CD4-positive, alpha-beta T cell treated with Interleukin-17A for 4 hours (primary cell): ENCODE results near the gene RASL10B.

Experiments
- DNase-seq: peaks from one replicate; pipeline ENCODE4 v3.0.0-alpha.2; 2020; ENCODE audit warnings: mixed read lengths

The RASL10B gene

DNA sequence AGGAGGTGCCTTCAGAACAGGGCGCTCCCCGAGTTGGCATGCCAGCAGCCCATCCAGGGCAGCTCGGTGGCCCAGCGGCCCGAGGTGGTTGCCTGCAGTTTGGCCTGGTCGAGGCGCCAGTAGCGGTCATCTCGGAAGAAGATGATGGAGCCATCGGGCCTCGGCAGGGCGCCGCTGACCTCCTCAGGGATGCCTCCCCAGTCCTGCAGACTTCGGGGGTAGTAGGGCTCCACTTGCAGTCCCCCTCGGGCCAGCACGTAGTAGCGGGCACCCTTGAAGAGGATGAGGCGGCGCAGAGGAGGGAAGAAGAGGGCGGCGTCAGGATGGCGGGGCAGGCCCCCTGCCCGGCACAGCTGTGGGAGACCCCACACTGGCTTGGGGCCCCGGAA lies 35.0 kb downstream of the RASL10B start:
- DNase-seq = no peak

DNA sequence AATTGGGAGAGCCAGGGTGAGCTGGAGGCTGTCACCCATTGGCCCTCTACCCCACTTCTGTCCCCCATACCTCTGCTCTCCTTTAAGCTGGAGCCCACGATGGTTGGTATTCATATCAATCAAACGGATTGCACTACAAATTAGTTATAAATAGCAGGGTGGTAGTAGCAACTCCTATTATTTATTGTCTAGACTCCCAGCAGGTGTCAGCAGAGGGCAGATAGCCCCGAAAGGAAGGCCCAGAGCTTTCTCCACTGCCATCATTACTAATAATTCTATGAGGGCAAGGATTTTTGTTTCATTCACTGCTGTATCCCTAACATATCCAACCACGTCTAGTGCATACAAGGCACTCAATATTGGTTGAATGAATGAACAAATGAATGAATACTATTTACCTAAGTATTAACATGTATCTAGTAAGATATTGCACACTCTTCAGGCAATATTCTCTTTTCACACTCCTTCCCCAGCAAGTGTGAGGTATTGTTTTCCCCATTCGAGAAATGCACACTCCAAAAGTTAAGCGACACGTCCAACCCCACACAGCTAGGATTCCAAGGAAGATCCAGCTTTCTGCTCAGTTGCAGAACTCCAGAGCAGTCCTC lies 35.6 kb downstream of the RASL10B start:
- peak; percentile 53 for DNase-seq

DNA sequence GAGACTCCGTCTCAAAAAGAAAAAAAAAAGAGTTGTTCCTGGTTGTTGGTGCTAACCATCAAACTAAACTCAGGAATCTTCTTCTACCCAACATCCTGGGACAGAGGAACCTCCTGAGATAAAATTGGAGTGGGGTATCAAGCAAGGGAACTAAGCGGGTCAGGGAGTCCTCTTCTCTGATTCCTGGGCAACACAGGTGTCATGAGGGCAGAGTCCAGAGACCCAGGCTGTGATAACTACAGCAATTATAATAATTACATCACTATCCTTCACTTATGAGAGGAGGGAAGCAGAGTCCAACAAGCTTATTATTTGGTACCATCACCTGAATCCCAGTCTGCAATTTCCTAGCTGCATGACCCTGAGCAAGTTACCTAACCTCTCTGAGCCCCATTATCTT lies 37.4 kb downstream of the RASL10B start:
- no peak for DNase-seq

DNA sequence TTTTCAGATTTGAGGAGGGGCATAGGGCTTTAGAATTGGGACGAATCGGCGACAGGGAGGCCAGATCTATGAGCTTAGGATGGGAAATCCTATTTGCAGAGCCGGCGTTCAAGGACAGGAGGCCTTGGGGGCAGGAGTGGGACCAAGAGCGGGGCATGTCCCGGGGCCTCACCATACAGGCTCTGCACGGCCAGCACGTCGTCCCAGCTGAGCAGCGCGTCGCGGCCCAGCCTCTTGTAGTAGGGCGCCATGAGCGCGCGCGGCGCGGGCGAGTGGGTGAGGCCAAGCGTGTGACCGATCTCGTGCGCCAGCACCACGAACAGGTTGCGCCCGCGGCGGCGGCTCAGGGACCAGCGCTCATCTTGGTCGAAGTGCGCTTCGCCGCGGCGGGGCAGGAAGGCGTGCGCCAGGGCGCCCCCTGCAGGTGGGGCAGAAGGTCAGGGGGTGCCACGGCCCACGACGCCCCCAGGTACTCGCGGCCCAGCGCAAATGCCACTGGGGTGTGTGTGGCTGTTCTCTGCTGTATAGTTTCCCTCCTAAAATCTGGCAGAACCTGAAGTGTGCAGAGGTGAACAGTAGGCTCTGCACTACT lies 38.6 kb downstream of the RASL10B start:
- DNase-seq = no peak

DNA sequence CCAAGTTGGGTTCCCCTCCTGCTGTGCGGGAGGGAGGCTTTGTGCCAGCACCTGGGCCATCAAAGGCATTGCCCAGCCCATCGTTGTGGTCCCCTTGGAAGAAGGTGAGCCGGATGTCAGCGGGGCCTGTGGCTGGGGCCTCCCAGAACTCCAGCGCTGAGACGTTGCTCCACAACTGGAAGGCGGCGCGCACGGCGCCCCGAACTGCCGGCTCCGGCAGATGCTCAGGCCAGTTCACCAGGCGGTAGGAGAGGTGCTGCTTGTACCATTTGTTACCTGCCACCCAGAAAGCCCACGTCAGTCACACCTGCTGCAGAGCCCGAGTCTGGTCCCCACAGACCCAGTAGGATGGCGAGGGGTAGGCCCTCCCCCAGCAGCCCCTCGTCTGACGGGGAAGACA lies 41.7 kb downstream of the RASL10B start:
- DNase-seq = no peak

DNA sequence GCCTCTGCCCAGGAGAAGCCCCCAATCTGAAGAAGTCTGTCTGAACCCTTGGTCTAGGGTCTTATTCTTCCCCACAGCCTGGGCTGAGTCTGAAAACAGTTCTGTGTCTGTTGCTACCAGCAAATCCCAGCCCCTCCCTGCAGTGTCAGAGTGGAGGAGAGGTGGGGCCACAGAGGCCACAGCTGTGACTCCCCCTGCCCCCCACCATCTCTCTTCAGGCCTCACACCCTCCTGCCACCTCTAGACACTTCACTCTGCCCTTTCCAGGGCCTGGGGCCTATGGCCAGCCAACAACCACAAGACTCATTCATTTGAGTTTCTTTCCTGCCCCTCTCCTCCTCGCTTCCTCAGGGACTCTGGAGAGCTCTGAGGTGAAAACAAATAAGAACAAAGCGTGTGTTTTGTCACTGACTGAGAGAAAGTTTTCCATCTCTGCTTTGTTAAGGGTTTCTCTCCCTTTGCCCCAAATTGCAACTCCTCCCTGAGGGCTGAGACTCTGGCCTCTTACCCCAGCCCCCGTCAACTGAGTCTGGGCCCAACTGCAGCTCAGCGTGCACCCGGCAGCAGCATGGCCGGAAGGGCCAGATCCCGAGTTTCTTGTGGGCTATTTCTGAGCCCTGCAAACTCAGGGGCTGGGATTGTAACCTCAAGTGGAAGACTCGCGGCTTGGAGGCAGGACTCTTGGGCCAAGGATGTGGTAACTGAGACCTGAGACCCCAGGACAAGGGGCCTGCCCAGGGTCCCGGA lies 42.4 kb downstream of the RASL10B start:
- no peak for DNase-seq

DNA sequence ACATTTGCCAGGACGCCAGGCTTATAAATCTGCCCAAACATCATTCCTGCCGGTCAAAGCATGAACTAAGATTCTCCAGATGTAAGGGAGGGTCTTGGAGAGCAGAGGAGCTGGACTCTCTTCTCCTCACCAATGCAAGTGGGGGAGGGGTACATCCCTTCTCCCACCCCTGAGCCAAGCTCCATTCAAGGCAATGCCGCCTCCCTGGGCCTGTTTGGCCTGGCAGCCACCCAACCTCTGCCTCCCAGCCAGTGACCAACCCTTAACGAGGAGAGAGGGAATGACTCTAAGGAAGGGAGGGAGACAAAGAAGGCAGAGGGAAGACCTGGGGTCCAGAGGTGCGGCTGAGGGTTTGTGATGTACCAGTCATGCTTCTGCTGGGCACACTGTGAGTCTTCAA lies 43.1 kb downstream of the RASL10B start:
- DNase-seq = no peak

DNA sequence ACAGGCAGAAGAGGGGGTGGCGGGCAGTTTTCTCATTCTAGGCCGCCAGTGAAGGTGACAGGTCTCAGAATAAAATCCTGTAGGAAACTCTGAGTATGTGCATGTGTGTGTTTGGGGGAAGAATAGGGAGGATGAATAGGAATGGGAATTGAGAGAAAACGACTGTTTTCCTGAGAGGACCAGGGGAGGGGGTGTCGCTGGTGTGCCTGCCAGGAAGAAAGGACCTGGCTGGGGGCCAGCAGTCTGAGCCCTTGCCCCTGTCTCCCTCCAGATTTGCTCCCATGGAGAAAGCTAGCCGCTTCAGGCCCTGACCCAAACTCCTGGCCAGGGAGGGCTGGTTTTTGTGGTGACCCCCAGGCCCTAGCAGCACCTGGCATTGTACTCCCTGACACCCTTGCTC lies 43.6 kb downstream of the RASL10B start:
- no peak for DNase-seq

DNA sequence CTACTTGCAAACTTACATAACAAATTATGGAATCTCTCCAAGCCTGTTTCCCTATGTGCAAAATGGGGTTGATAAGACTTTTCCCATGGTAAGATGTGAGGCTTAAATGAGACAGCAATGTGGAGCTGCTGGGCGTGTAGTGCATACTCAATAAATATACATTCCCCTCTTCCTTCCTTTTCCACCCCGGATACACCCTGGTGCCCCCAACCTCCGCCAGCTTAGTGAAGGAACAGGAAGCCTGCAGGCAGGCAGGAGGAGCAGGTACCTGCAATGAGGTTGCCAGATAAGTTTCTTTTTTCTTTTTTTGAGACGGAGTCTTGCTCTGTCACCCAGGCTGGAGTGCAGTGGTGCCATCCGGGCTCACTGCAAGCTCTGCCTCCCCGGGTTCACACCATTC lies 44.1 kb downstream of the RASL10B start:
- DNase-seq = no peak

DNA sequence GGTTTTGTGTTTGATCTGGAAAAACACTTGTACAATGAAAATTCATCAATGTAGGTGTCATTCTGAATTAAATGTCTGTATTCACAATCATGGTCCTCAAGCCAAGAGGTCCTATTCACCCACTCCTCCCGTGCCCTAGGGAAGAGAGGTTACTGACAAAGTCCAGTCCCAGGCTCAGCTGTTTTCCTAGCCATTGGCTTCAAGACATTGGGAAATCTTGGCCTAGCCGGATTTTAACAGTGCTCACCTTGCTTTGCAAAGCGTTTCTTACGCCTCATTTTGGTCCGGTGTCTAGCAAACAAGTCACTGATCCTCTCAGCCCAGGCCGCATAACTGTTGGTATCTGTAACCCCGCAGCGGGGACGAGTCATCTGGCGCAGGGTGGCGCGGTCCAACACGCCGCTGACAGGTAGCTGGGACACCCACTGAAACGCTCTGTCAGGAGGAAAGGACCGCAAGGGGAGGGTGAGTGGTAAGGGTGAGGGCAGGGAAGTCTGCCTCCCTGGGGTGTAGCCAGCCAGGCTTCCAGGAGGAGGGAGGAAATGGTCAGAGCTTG lies 47.3 kb downstream of the RASL10B start:
- DNase-seq = no peak

DNA sequence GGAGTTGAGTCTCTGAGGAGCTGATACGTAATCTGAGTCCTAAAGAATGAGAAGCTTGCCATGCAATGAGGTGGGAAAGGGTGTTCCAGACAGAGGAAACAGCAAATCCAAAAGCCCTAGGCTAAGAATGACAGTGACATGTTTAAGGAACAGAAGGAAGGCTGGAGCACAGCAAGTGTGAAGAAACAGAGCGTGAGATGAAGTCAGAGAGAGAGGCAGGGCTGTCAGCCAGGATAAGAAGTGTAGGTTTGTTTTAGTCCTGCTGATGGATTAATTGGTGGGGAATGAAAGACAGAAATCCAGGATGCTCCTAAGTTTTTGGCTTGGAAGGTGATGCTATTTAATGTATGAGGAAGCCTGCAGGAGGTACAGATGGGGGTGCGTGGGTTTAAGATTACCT lies 49.5 kb downstream of the RASL10B start:
- DNase-seq = no peak

DNA sequence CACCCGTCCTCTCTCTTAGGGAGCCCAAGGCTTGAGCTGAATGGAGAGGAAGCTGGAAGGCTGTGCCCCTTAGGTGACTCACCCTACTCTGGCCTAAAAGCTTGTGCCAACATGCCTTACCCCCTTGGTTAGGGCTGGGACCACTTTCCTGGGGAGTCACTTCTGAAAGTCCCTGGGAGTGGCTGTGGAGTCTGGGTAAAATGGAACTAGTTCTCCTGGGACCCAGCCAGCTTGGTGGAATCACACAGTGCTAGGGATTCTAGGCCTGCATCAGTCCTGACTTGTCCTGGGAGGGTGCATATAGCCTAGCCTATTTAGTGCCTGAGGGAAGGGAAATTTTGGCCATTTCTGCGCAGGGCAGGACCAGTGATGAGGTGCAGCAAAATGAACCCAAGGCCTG lies 53.5 kb downstream of the RASL10B start:
- no peak for DNase-seq

DNA sequence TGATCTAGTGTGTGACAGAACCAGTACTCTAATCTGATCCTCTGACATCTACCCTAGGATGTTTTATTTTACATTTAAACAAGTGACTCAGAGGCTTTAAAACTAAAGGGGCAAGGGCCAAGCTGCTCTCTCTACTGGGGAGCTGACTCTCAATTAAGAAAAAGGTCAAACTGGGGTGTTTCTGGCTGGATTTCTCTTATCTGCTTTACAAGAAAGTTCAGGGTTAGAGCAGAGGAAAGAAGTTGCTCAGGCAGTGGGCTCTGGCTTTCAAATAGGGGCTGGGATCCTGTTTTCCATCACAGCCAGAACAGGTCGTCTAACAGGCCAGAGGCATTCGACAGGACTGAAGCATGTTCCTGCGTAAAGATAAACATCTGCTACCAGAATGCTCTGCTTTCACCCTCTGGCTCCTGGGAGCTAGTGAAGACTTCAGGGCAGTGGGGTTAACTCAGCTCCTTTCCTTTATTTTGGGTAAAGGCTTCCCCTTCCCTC lies 55.5 kb downstream of the RASL10B start:
- no peak for DNase-seq

DNA sequence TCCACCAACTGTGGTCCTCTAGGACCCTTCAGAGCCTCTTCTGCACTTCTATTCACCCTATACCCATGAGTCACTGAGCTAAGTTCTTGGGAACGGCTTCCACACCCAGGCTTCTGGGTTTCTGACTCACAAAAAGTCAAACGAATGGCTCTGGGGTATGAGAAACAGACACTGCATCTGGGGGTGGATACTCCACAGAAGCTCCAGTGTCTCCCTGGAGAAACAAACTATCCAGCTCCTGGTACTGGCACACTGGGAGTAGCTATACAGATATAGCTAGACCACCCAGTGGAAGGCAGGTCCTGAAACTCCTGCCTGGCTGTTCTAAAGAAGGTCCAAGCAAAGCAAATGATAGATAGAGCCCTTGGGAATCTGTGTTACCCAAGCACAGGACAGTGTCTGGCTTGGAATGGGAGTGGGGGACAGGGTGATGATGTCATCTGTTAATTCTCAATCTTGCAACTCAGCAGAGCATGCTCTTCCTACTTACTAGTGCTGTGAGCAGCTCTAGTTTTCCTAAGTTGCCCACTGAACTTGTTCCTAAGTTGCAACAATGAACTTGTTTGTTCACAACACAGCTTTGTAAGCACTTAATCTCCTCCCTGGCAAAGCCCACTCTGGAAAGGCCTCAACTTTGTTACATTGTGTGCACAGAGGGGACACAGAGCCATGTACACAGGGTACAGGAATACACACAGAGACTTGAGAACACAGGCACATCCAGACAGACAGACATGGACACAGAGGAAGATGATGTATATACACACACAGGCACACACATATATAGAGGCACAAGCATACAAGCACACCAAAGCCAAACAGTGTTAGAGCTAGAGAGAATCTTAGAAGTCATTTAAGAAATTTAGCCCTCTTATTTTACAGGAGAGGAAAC lies 57.3 kb downstream of the RASL10B start:
- DNase-seq = peak; percentile 23

DNA sequence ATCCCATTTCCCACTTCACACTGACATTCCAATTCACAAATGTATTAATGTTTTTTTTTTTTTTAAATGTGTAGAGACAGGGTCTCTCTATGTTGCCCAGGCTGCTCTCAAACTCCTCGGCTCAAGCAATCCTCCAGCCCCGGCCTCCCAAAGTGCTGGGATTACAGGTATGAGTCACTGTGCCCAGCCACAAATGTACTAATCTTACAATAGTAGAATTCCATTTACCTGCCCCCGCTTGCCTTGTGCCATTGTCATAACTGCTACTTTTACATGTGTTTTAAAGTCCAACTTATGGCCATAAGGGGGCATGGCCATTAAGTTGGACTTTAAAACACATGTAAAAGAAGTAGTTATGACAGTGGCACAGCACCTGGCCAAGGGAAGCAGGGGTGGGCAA lies 59.4 kb downstream of the RASL10B start:
- DNase-seq = no peak

DNA sequence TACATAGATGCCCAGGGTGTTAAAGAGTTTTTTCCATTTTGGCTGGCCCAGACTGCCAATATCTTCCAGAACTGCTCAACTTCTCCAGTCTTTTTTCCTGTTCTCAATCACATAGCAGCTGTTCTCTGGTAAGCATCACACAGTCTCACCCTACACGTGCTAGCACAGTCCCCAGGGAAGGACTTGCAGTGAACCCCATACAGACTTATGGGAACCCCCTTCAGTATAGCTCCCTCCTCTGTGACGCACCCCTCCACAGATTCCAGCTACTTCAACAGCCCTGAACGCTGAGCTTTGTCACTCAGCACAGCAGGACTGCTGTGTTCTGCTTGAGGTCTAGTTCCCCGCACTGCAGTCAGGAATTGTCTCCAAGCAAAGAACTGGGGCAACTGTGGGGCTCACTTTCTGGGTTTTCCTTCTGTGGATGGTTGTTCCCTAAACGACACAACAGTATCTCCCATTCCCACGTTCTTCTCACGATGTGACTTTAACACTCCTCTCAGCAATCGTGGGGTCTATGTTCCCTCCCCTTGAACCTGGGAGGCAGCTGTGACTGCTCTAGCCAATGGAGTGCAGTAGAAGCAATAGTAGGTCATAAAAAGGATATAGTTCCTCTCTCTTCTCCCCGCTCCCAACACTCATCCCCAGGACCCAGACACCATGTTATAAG lies 60.4 kb downstream of the RASL10B start:
- no peak for DNase-seq
